Chondrocyte (in vitro differentiated cells): ENCODE measurements around the gene SLC22A17. TPM values are rescaled to one million over a fixed set of nuclear protein-coding genes. Genes with fewer than 3 reads are reported as not detected.
"Not testable (repeated sequence)": the region's sequence is repeated elsewhere in the genome, so short reads cannot be mapped to it uniquely, and the experiment has no call there.

Experiments used
- DNase-seq: peaks from one replicate; pipeline ENCODE4 v3.0.0; 2021; ENCODE audit warnings: mixed read lengths, low spot score
- H3K27ac Mint-ChIP-seq: one replicate; pipeline ENCODE4 v1.8.0; 2021; ENCODE audit warnings: mild to moderate bottlenecking, moderate library complexity, mixed read lengths; ENCODE audit not compliant: unreplicated experiment
- H3K27me3 Mint-ChIP-seq: 2 replicates; pipeline ENCODE4 v1.8.0; 2021; ENCODE audit warnings: low read depth, mixed read lengths
- H3K36me3 Mint-ChIP-seq: 2 replicates; pipeline ENCODE4 v1.8.0; 2021; ENCODE audit warnings: low read depth, mixed read lengths
- H3K4me1 Mint-ChIP-seq: 2 replicates; pipeline ENCODE4 v1.8.0; 2021; ENCODE audit warnings: low read depth, mild to moderate bottlenecking, mixed read lengths
- H3K4me3 Mint-ChIP-seq: one replicate; pipeline ENCODE4 v1.8.0; 2021; ENCODE audit warnings: mild to moderate bottlenecking, moderate library complexity, mixed read lengths; ENCODE audit not compliant: unreplicated experiment
- H3K9me3 Mint-ChIP-seq: 2 replicates; pipeline ENCODE4 v1.8.0; 2021; ENCODE audit warnings: low read depth, mixed read lengths
- CTCF ChIP-seq: fragments of 200-600 bp; sonication (generic); IDR thresholded peaks from 2 replicates; pipeline ENCODE4 v1.5.0; 2021; ENCODE audit warnings: antibody characterized with exemption, mild to moderate bottlenecking, moderate library complexity
- total RNA-seq: library from RNA; stranded (reverse); gene quantifications from 3 replicates; pipeline ENCODE4 v1.2.1, GENCODE V29; 2021

The SLC22A17 gene
- total RNA-seq, 1 donor from 2014 or later = 40.3 TPM

DNA sequence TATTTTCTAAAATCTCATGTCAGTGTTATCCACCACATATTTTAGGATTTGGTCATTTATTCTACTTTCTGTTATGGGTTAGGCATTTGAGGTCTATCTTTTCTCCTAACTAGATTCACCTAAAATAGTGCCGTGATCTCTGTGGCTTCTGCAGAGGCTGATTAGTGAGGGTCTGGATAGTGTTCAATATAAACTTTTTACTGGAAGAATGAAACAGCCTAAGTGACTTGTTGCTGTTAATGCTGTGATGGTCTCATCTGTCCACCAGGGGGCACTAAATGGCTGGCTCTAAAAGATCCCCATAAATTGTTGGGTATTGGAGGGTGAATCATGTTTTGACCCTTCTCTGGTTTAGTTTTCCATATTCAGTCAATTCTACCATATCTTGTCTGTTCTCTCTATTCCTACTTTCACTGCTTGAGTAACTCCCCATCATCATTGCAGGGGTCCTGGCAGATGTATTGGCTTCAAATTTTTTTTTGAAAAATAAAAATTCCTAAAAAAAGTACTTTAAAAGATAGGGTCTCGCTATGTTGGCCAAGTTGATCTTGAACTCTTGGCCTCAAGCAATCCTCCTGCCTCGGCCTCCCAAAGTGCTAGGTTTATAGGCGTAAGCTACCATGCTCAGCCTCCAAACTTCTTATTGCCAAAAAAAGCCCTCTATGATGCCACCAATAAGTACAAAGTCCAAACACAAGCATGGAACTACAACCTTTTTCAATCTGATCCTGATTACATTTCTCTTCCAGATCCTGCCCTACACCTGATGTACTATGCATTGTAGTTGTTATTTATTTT lies 24.5 kb downstream of the SLC22A17 start:
- TF ChIP-seq CTCF = peak; percentile 93
- H3K36me3 Mint-ChIP-seq = peaks cover 8% of the 10 kb centered on the region
- H3K27me3 Mint-ChIP-seq = no peaks in the 10 kb centered on the region
- H3K27ac Mint-ChIP-seq = no peak overlapping the region
- no peaks in the 10 kb centered on the region for H3K9me3 Mint-ChIP-seq
- no peak for DNase-seq
- no peak overlapping the region for H3K4me3 Mint-ChIP-seq
- H3K4me1 Mint-ChIP-seq = peaks cover 8% of the 10 kb centered on the region

DNA sequence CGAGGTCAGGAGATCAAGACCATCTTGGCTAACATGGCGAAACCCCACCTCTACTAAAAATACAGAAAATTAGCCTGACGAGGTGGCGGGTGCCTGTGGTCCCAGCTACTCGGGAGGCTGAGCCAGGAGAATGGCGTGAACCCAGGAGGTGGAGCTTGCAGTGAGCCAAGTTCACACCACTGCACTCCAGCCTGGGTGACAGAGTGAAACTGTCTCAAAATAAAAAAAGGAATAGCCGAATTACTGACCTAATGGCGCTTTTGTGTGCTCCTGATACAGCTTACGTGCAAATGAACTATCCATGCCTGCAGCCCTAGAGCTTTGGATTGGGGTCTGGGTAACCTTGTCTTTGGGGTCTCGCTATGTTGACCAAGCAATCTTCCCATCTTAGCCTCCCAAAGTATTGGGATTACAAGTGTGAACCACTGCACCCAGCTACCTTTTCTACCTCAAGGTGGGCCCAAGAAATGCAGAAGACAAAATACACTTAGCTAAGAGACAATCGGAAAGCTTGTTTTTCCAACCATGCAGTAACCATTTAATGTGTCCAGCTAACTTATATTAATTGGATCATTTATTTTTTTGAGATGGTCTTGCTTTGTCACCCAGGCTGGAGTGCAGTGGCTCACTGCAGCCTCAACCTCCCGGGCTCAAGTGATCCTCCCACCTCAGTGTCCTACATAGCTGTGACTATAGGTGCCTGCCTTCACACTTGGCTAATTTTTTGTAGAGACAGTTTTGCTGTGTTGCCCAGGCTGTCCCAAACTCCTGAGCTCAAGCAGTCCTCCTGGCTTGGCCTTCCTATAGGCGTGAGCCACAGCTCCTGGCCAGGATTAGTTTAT lies 26.0 kb downstream of the SLC22A17 start:
- no peak for DNase-seq
- no peak overlapping the region for H3K4me3 Mint-ChIP-seq
- no peaks in the 10 kb centered on the region for H3K27me3 Mint-ChIP-seq
- TF ChIP-seq CTCF = no peak
- peaks cover 20% of the 10 kb centered on the region for H3K4me1 Mint-ChIP-seq
- peaks cover 12% of the 10 kb centered on the region for H3K36me3 Mint-ChIP-seq
- no peak overlapping the region for H3K27ac Mint-ChIP-seq
- no peaks in the 10 kb centered on the region for H3K9me3 Mint-ChIP-seq

DNA sequence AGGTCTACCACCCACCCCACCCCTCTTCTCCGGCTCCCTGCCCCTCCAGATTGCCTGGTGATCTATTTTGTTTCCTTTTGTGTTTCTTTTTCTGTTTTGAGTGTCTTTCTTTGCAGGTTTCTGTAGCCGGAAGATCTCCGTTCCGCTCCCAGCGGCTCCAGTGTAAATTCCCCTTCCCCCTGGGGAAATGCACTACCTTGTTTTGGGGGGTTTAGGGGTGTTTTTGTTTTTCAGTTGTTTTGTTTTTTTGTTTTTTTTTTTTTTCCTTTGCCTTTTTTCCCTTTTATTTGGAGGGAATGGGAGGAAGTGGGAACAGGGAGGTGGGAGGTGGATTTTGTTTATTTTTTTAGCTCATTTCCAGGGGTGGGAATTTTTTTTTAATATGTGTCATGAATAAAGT lies 26.9 kb downstream of the SLC22A17 start:
- not testable (repeated sequence) for DNase-seq, H3K27me3 Mint-ChIP-seq, H3K4me3 Mint-ChIP-seq, H3K9me3 Mint-ChIP-seq
- H3K27ac Mint-ChIP-seq = peak overlapping the region; percentile 22
- peaks cover 12% of the 10 kb centered on the region for H3K36me3 Mint-ChIP-seq
- peaks cover 22% of the 10 kb centered on the region for H3K4me1 Mint-ChIP-seq

DNA sequence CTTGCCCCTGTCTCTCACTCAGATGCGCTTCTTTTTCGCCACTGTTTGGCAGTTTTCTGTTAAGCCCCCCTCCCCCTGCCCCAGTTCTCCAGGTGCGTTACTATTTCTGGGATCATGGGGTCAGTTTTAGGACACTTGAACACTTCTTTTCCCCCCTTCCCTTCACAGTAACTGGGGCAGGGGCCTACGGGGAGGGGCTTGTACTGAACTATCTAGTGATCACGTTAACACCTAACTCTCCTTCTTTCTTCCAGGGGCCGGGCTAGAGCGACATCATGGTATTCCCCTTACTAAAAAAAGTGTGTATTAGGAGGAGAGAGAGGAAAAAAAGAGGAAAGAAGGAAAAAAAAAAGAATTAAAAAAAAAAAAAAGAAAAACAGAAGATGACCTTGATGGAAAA lies 27.7 kb downstream of the SLC22A17 start:
- no peak for DNase-seq
- Mint-ChIP-seq H3K27me3 (no peaks in the 10 kb centered on the region), H3K36me3 (peaks cover 15% of the 10 kb centered on the region), H3K27ac (no peak overlapping the region), H3K4me1 (peaks cover 30% of the 10 kb centered on the region), H3K9me3 (no peaks in the 10 kb centered on the region), H3K4me3 (no peak overlapping the region)
- TF ChIP-seq CTCF = no peak

GRCh38 chr14:23324455-23324846 lies 28.2 kb downstream of the SLC22A17 start:
- Mint-ChIP-seq H3K4me3 (no peak overlapping the region), H3K4me1 (peaks cover 35% of the 10 kb centered on the region), H3K27me3 (no peaks in the 10 kb centered on the region), H3K9me3 (no peaks in the 10 kb centered on the region), H3K36me3 (peaks cover 19% of the 10 kb centered on the region), H3K27ac (peak overlapping the region; percentile 41)
- TF ChIP-seq CTCF = no peak
- no peak for DNase-seq
